OCI-LY3 (cell line): Measurements from ENCODE around the gene TCIRG1.

Experiments used
- H2AFZ ChIP-seq: fragments of 200-600, 300-600 bp; shearing (Covaris generic); 2 replicates; pipeline ENCODE4 v1.6.0; 2014; ENCODE audit warnings: antibody characterized with exemption, low read depth, low read length
- H3K27ac ChIP-seq: fragments of 200-600, 300-600 bp; sonication (generic); 2 replicates; pipeline ENCODE4 v1.5.1; 2014; ENCODE audit warnings: mild to moderate bottlenecking, low read length, moderate library complexity, mixed read lengths
- H3K27me3 ChIP-seq: fragments of 200-600, 300-600 bp; sonication (generic); 2 replicates; pipeline ENCODE4 v1.6.1; 2014; ENCODE audit warnings: low read depth, low read length, mixed read lengths
- H3K36me3 ChIP-seq: fragments of 200-600, 300-600 bp; sonication (generic); replicated peaks from 2 replicates; pipeline ENCODE3; 2014; ENCODE audit warnings: low read depth, low read length, mixed read lengths
- H3K4me1 ChIP-seq: fragments of 300-600, 200-600 bp; sonication (generic); 2 replicates; pipeline ENCODE4 v1.6.1; 2014; ENCODE audit warnings: low read length, mixed read lengths
- H3K4me2 ChIP-seq: fragments of 200-600, 300-600 bp; sonication (generic); 2 replicates; pipeline ENCODE4 v1.6.1; 2014; ENCODE audit warnings: low read length, mixed read lengths
- H3K4me3 ChIP-seq: fragments of 300-600, 200-600 bp; sonication (generic); 2 replicates; pipeline ENCODE4 v1.5.1; 2014; ENCODE audit warnings: antibody characterized with exemption, mild to moderate bottlenecking, low read length, moderate library complexity
- H3K79me2 ChIP-seq: fragments of 300-600, 200-600 bp; shearing (Covaris generic); 2 replicates; pipeline ENCODE4 v1.6.1; 2014; ENCODE audit warnings: mild to moderate bottlenecking, low read length, mixed read lengths
- H3K9ac ChIP-seq: fragments of 300-600, 200-600 bp; shearing (Covaris generic); 2 replicates; pipeline ENCODE4 v1.6.0; 2014; ENCODE audit warnings: mild to moderate bottlenecking, low read length, moderate library complexity
- H3K9me3 ChIP-seq: fragments of 200-600, 300-600 bp; shearing (Covaris generic); 2 replicates; pipeline ENCODE4 v1.6.1; 2014; ENCODE audit warnings: low read length, mixed read lengths; ENCODE audit not compliant: insufficient read depth
- H4K20me1 ChIP-seq: fragments of 200-600, 300-600 bp; sonication (generic); 2 replicates; pipeline ENCODE4 v1.6.1; 2016; ENCODE audit warnings: low read length, mixed read lengths; ENCODE audit not compliant: insufficient read depth
- CTCF ChIP-seq: fragments of 200-600, 300-600 bp; sonication (generic); IDR thresholded peaks from 2 replicates; pipeline ENCODE4 v1.5.1; 2014; ENCODE audit warnings: antibody characterized with exemption, low read length, low read depth
- EZH2phosphoT487 ChIP-seq: fragments of 200-600 bp; shearing (Covaris generic); IDR thresholded peaks from 2 replicates; pipeline ENCODE4 v1.6.1; 2018; ENCODE audit warnings: antibody characterized with exemption, mixed run types, low read depth

Gene TCIRG1

GRCh38 chr11:68093565-68093964, 54.7 kb downstream of the TCIRG1 start:
- Histone ChIP-seq H3K9ac (no peak overlapping the region), H4K20me1 (peaks cover 37% of the 10 kb centered on the region), H3K36me3 (peaks cover 13% of the 10 kb centered on the region), H3K9me3 (no peaks in the 10 kb centered on the region), H3K27me3 (no peaks in the 10 kb centered on the region), H3K27ac (no peak overlapping the region), H3K4me3 (no peak overlapping the region), H3K4me2 (no peak overlapping the region), H3K79me2 (peaks cover 26% of the 10 kb centered on the region), H3K4me1 (no peaks in the 10 kb centered on the region), H2AFZ (no peak overlapping the region)
- TF ChIP-seq CTCF = no peak

GRCh38 chr11:68096962-68097361, 58.1 kb downstream of the TCIRG1 start:
- H3K27ac ChIP-seq = no peak overlapping the region

GRCh38 chr11:68099057-68099456, 60.2 kb downstream of the TCIRG1 start:
- no peak overlapping the region for H3K9ac ChIP-seq
- H3K27ac ChIP-seq = no peak overlapping the region
- H3K4me2 ChIP-seq = no peak overlapping the region
- H3K4me3 ChIP-seq = no peak overlapping the region
- H3K4me1 ChIP-seq = no peaks in the 10 kb centered on the region
- H3K36me3 ChIP-seq = peaks cover 6% of the 10 kb centered on the region
- no peaks in the 10 kb centered on the region for H3K27me3 ChIP-seq
- peaks cover 45% of the 10 kb centered on the region for H4K20me1 ChIP-seq
- no peaks in the 10 kb centered on the region for H3K9me3 ChIP-seq
- no peak overlapping the region for H2AFZ ChIP-seq
- no peak for TF ChIP-seq CTCF
- TF ChIP-seq EZH2phosphoT487 = no peak
- peaks cover 63% of the 10 kb centered on the region for H3K79me2 ChIP-seq

More at GRCh38 chr11:68096962-68097361, 58.1 kb downstream of the TCIRG1 start:
- Histone ChIP-seq H3K4me1 (no peaks in the 10 kb centered on the region), H3K4me3 (no peak overlapping the region), H3K27me3 (no peaks in the 10 kb centered on the region), H3K9me3 (no peaks in the 10 kb centered on the region), H3K4me2 (no peak overlapping the region), H3K36me3 (peaks cover 8% of the 10 kb centered on the region), H4K20me1 (peaks cover 29% of the 10 kb centered on the region), H3K79me2 (peaks cover 42% of the 10 kb centered on the region), H3K9ac (no peak overlapping the region), H2AFZ (no peak overlapping the region)
- TF ChIP-seq CTCF (no peak), EZH2phosphoT487 (no peak)

- Histone ChIP-seq H3K9ac (no peak overlapping the region), H2AFZ (no peak overlapping the region), H3K9me3 (no peaks in the 10 kb centered on the region), H3K79me2 (peaks cover 70% of the 10 kb centered on the region), H3K27ac (no peak overlapping the region), H3K36me3 (peaks cover 2% of the 10 kb centered on the region), H3K4me1 (no peaks in the 10 kb centered on the region), H3K4me3 (no peak overlapping the region), H3K27me3 (no peaks in the 10 kb centered on the region), H3K4me2 (no peak overlapping the region), H4K20me1 (peaks cover 50% of the 10 kb centered on the region)
- TF ChIP-seq CTCF (no peak), EZH2phosphoT487 (no peak)
Measured at GRCh38 chr11:68099474-68100405, 60.9 kb downstream of the TCIRG1 start.
